ENCODE data around the gene TSR3. TPM values are rescaled to one million over a fixed set of nuclear protein-coding genes. Genes with fewer than 3 reads are reported as not detected.

TSR3 gene
- polyA plus RNA-seq, 3 donors: 23.2 to 73.1 (median 48.2) TPM

GRCh38 chr16:1351215-1351581 is 480 bp downstream of the TSR3 start:
- H3K4me3 Mint-ChIP-seq: peak overlapping the region; percentile 85 to 92
- H3K4me3 ChIP-seq (replicated peaks in 1 of 3; ENCODE audit: low read depth in 2 of 3, low read length in 3 of 3): peak overlapping the region; percentile 53 to 97 (median 91)
- intact Hi-C loops (cut with micrococcal nuclease): loop anchor here in 1 of 2 donors (10.0 kb wide), 1 partner anchor 64 kb away; the partner anchor contains the start of gene UNKL
- H3K9me3 ChIP-seq (replicated peaks in 1 of 2; ENCODE audit: control insufficient read depth in 1 of 2, insufficient read depth in 1 of 2, low read length in 2 of 2): no peaks in the 10 kb centered on the region
- H4K20me1 ChIP-seq (ENCODE audit: insufficient read depth, low read length): peaks cover 54% of the 10 kb centered on the region
- peaks cover 36% of the 10 kb centered on the region for H3K4me1 Mint-ChIP-seq
- H3K4me2 ChIP-seq (replicated peaks; ENCODE audit: extremely low read depth, low read length, poor library complexity, severe bottlenecking): peak overlapping the region; percentile 96
- peaks cover 18% of the 10 kb centered on the region in 2 donors for H3K36me3 ChIP-seq (replicated peaks in 1 of 2; ENCODE audit: control insufficient read depth in 1 of 2, insufficient read depth in 2 of 2, low read length in 2 of 2)
- H3K36me3 Mint-ChIP-seq: peaks cover 16 to 35% of the 10 kb centered on the region in 2 donors
- TF ChIP-seq, protein P1, sequence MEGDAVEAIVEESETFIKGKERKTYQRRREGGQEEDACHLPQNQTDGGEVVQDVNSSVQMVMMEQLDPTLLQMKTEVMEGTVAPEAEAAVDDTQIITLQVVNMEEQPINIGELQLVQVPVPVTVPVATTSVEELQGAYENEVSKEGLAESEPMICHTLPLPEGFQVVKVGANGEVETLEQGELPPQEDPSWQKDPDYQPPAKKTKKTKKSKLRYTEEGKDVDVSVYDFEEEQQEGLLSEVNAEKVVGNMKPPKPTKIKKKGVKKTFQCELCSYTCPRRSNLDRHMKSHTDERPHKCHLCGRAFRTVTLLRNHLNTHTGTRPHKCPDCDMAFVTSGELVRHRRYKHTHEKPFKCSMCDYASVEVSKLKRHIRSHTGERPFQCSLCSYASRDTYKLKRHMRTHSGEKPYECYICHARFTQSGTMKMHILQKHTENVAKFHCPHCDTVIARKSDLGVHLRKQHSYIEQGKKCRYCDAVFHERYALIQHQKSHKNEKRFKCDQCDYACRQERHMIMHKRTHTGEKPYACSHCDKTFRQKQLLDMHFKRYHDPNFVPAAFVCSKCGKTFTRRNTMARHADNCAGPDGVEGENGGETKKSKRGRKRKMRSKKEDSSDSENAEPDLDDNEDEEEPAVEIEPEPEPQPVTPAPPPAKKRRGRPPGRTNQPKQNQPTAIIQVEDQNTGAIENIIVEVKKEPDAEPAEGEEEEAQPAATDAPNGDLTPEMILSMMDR (IDR thresholded peaks at IDR 0.05): no peak
- peak overlapping the region in 1 of 2 donors; percentile 88 for H3K27ac ChIP-seq (ENCODE audit: low read depth in 1 of 2, low read length in 2 of 2)
- no peaks in the 10 kb centered on the region for H3K27me3 ChIP-seq (ENCODE audit: control insufficient read depth in 2 of 2, insufficient read depth in 2 of 2, low read length in 2 of 2)
- peaks cover 0 to 4% (median 0%) of the 10 kb centered on the region in 7 donors for H3K9me3 Mint-ChIP-seq
- peak overlapping the region in 6 of 7 donors; percentile 24 to 82 (median 58) for H3K27ac Mint-ChIP-seq
- no peak for DNase-seq
- H3K9ac ChIP-seq (ENCODE audit: insufficient read depth, low read length, poor library complexity, severe bottlenecking): peak overlapping the region; percentile 91
- under 1% methylated on average over 29 of the region's 35 CpGs for WGBS (ENCODE audit: insufficient coverage)
- peak overlapping the region; percentile 91 for H2AFZ ChIP-seq (ENCODE audit: insufficient read depth, low read depth, low read length, poor library complexity, severe bottlenecking)
- no peaks in the 10 kb centered on the region for H3K27me3 Mint-ChIP-seq (ENCODE audit: low read depth in 3 of 3)
- peaks cover 57% of the 10 kb centered on the region for H3K79me2 ChIP-seq (ENCODE audit: insufficient read depth, low read length)
- peaks cover 21 to 32% of the 10 kb centered on the region in 2 donors for H3K4me1 ChIP-seq (ENCODE audit: control insufficient read depth in 1 of 2, insufficient read depth in 2 of 2, low read length in 2 of 2)

GRCh38 chr16:1350691-1351090 is 987 bp downstream of the TSR3 start:
- H3K4me1 Mint-ChIP-seq: peaks cover 36% of the 10 kb centered on the region
- 94% methylated on average over 16 of the region's 19 CpGs for WGBS (ENCODE audit: insufficient coverage)
- Histone ChIP-seq H3K4me3 (replicated peaks in 1 of 3; ENCODE audit: low read depth in 2 of 3, low read length in 3 of 3) (peak overlapping the region; percentile 53 to 97 (median 91)), H3K79me2 (ENCODE audit: insufficient read depth, low read length) (peaks cover 52% of the 10 kb centered on the region), H3K4me1 (ENCODE audit: control insufficient read depth in 1 of 2, insufficient read depth in 2 of 2, low read length in 2 of 2) (peaks cover 21 to 32% of the 10 kb centered on the region in 2 donors), H3K27ac (ENCODE audit: low read depth in 1 of 2, low read length in 2 of 2) (peak overlapping the region in 1 of 2 donors; percentile 88), H3K27me3 (ENCODE audit: control insufficient read depth in 2 of 2, insufficient read depth in 2 of 2, low read length in 2 of 2) (no peaks in the 10 kb centered on the region), H2AFZ (ENCODE audit: insufficient read depth, low read depth, low read length, poor library complexity, severe bottlenecking) (no peak overlapping the region), H3K36me3 (replicated peaks in 1 of 2; ENCODE audit: control insufficient read depth in 1 of 2, insufficient read depth in 2 of 2, low read length in 2 of 2) (peaks cover 18% of the 10 kb centered on the region in 2 donors), H3K9me3 (replicated peaks in 1 of 2; ENCODE audit: control insufficient read depth in 1 of 2, insufficient read depth in 1 of 2, low read length in 2 of 2) (no peaks in the 10 kb centered on the region), H3K4me2 (replicated peaks; ENCODE audit: extremely low read depth, low read length, poor library complexity, severe bottlenecking) (peak overlapping the region; percentile 96), H4K20me1 (ENCODE audit: insufficient read depth, low read length) (peaks cover 49% of the 10 kb centered on the region), H3K9ac (ENCODE audit: insufficient read depth, low read length, poor library complexity, severe bottlenecking) (peak overlapping the region; percentile 91)
- no peaks in the 10 kb centered on the region for H3K27me3 Mint-ChIP-seq (ENCODE audit: low read depth in 3 of 3)
- DNase-seq: no peak
- intact Hi-C loops (cut with micrococcal nuclease): loop anchor here in 1 of 2 donors (10.0 kb wide), 1 partner anchor 64 kb away; the partner anchor contains the start of gene UNKL
- peaks cover 0 to 4% (median 0%) of the 10 kb centered on the region in 7 donors for H3K9me3 Mint-ChIP-seq
- H3K4me3 Mint-ChIP-seq: peak overlapping the region; percentile 85 to 92
- TF ChIP-seq, protein P1 (IDR thresholded peaks at IDR 0.05): no peak
- peaks cover 16 to 35% of the 10 kb centered on the region in 2 donors for H3K36me3 Mint-ChIP-seq
- peak overlapping the region in 5 of 7 donors; percentile 16 to 82 (median 56) for H3K27ac Mint-ChIP-seq

Data from CD14-positive monocyte (primary cell).